Astrocyte (in vitro differentiated cells and primary cell): ENCODE data around the gene MIPOL1. TPM values are rescaled to one million over a fixed set of nuclear protein-coding genes. Genes with fewer than 3 reads are reported as not detected.

Experiments used
- DNase-seq: peaks from one replicate; pipeline ENCODE4 v3.0.0-alpha.2; 2010; ENCODE audit warnings: low read depth
- FAIRE-seq: peaks from 2 replicates; lab custom pipeline; 2011; peaks lifted over from hg19 to GRCh38; lab: Jason Lieb, UNC
- H2AFZ ChIP-seq: 2 replicates; pipeline ENCODE4 v1.6.0; 2012; ENCODE audit warnings: low read depth, low read length, inconsistent platforms
- H3K27ac ChIP-seq: 2 replicates; pipeline ENCODE4 v1.5.1; 2011; ENCODE audit warnings: low read depth, low read length, inconsistent platforms
- H3K27me3 ChIP-seq: 2 replicates; pipeline ENCODE4 v1.6.0; 2011; ENCODE audit warnings: low read length, inconsistent platforms; ENCODE audit not compliant: insufficient read depth
- H3K36me3 ChIP-seq: 2 replicates; pipeline ENCODE4 v1.5.1; 2011; ENCODE audit warnings: low read length, inconsistent platforms; ENCODE audit not compliant: insufficient read depth
- H3K4me1 ChIP-seq: 2 replicates; pipeline ENCODE4 v1.5.1; 2011; ENCODE audit warnings: low read length, inconsistent platforms; ENCODE audit not compliant: insufficient read depth
- H3K4me2 ChIP-seq: 2 replicates; pipeline ENCODE4 v1.6.0; 2012; ENCODE audit warnings: low read length, inconsistent platforms
- H3K4me3 ChIP-seq: 2 replicates; pipeline ENCODE4 v1.5.1; 2011; ENCODE audit warnings: low read depth, mild to moderate bottlenecking, low read length, inconsistent platforms; ENCODE audit not compliant: insufficient read depth
- H3K79me2 ChIP-seq: 2 replicates; pipeline ENCODE4 v1.6.0; 2012; ENCODE audit warnings: mild to moderate bottlenecking, low read length, inconsistent platforms; ENCODE audit not compliant: insufficient read depth
- H3K9ac ChIP-seq: 2 replicates; pipeline ENCODE4 v1.6.0; 2012; ENCODE audit warnings: mild to moderate bottlenecking, low read length, inconsistent platforms
- H3K9me3 ChIP-seq: 2 replicates; pipeline ENCODE4 v1.5.1; 2012; ENCODE audit warnings: low read depth, mild to moderate bottlenecking, low read length, inconsistent platforms; ENCODE audit not compliant: insufficient read depth
- H4K20me1 ChIP-seq: 2 replicates; pipeline ENCODE4 v1.6.0; 2012; ENCODE audit warnings: low read length, inconsistent platforms; ENCODE audit not compliant: insufficient read depth
- H3K27ac Mint-ChIP-seq: one replicate; pipeline ENCODE4 v1.8.0; 2021; ENCODE audit warnings: mild to moderate bottlenecking, mixed read lengths; ENCODE audit not compliant: unreplicated experiment
- H3K27me3 Mint-ChIP-seq: one replicate; pipeline ENCODE4 v1.8.0; 2021; ENCODE audit warnings: low read depth, mixed read lengths; ENCODE audit not compliant: unreplicated experiment
- H3K36me3 Mint-ChIP-seq: one replicate; pipeline ENCODE4 v1.8.0; 2021; ENCODE audit warnings: low read depth, mixed read lengths; ENCODE audit not compliant: unreplicated experiment
- H3K4me1 Mint-ChIP-seq: one replicate; pipeline ENCODE4 v1.8.0; 2021; ENCODE audit warnings: low read depth, mixed read lengths; ENCODE audit not compliant: unreplicated experiment
- H3K4me3 Mint-ChIP-seq: one replicate; pipeline ENCODE4 v1.8.0; 2021; ENCODE audit warnings: mild to moderate bottlenecking, moderate library complexity, mixed read lengths; ENCODE audit not compliant: unreplicated experiment
- H3K9me3 Mint-ChIP-seq: one replicate; pipeline ENCODE4 v1.8.0; 2021; ENCODE audit warnings: mild to moderate bottlenecking, mixed read lengths; ENCODE audit not compliant: unreplicated experiment
- CTCF ChIP-seq: IDR thresholded peaks from 2 replicates; pipeline ENCODE4 v1.5.1; 2011; ENCODE audit warnings: low read depth, mild to moderate bottlenecking, inconsistent platforms, low read length, moderate library complexity; ENCODE audit not compliant: insufficient read depth
- EZH2 ChIP-seq: IDR thresholded peaks from 2 replicates; pipeline ENCODE4 v1.6.1; 2012; ENCODE audit warnings: mild to moderate bottlenecking, low read length, inconsistent platforms; ENCODE audit not compliant: insufficient read depth
- total RNA-seq: library from RNA; stranded (reverse); gene quantifications from 2 replicates; pipeline ENCODE4 v1.2.1, GENCODE V29; 2021

The MIPOL1 gene
- total RNA-seq, 1 donor from 2014 or later, result 15.7 TPM

GRCh38 chr14:37268788-37269187, 71.1 kb downstream of the MIPOL1 start:
- Mint-ChIP-seq H3K4me3 (no peak overlapping the region), H3K36me3 (no peaks in the 10 kb centered on the region), H3K27me3 (no peaks in the 10 kb centered on the region), H3K9me3 (no peaks in the 10 kb centered on the region), H3K27ac (no peak overlapping the region), H3K4me1 (no peaks in the 10 kb centered on the region)
- Histone ChIP-seq H2AFZ (no peak overlapping the region), H3K79me2 (no peaks in the 10 kb centered on the region), H3K9me3 (no peaks in the 10 kb centered on the region), H3K36me3 (no peaks in the 10 kb centered on the region), H3K9ac (no peak overlapping the region), H3K4me1 (no peaks in the 10 kb centered on the region), H4K20me1 (no peaks in the 10 kb centered on the region), H3K4me2 (no peak overlapping the region), H3K27me3 (no peaks in the 10 kb centered on the region), H3K4me3 (no peak overlapping the region), H3K27ac (no peak overlapping the region)
- FAIRE-seq, result no peak
- no peak for TF ChIP-seq EZH2
- no peak for TF ChIP-seq CTCF
- no peak for DNase-seq

GRCh38 chr14:37270629-37271028, 72.9 kb downstream of the MIPOL1 start:
- Histone ChIP-seq H3K4me1 (no peaks in the 10 kb centered on the region), H3K27me3 (no peaks in the 10 kb centered on the region), H3K4me2 (no peak overlapping the region), H3K36me3 (no peaks in the 10 kb centered on the region), H4K20me1 (no peaks in the 10 kb centered on the region), H3K9me3 (no peaks in the 10 kb centered on the region), H3K27ac (no peak overlapping the region), H3K9ac (no peak overlapping the region), H3K4me3 (no peak overlapping the region), H2AFZ (no peak overlapping the region), H3K79me2 (no peaks in the 10 kb centered on the region)
- H3K4me1 Mint-ChIP-seq, result no peaks in the 10 kb centered on the region
- no peak overlapping the region for H3K27ac Mint-ChIP-seq
- no peak for FAIRE-seq
- H3K27me3 Mint-ChIP-seq, result no peaks in the 10 kb centered on the region
- no peak for DNase-seq
- TF ChIP-seq EZH2 (no peak), CTCF (no peak)
- no peaks in the 10 kb centered on the region for H3K36me3 Mint-ChIP-seq
- no peak overlapping the region for H3K4me3 Mint-ChIP-seq
- no peaks in the 10 kb centered on the region for H3K9me3 Mint-ChIP-seq

- H3K9me3 Mint-ChIP-seq, result no peaks in the 10 kb centered on the region
- H3K9me3 ChIP-seq, result no peaks in the 10 kb centered on the region
- no peaks in the 10 kb centered on the region for H4K20me1 ChIP-seq
- H3K36me3 ChIP-seq, result no peaks in the 10 kb centered on the region
- no peaks in the 10 kb centered on the region for H3K36me3 Mint-ChIP-seq
- no peaks in the 10 kb centered on the region for H3K27me3 ChIP-seq
- H3K27ac ChIP-seq, result no peak overlapping the region
- no peak overlapping the region for H3K4me2 ChIP-seq
- H3K79me2 ChIP-seq, result no peaks in the 10 kb centered on the region
- no peak overlapping the region for H2AFZ ChIP-seq
- H3K4me3 Mint-ChIP-seq, result no peak overlapping the region
- FAIRE-seq (no peak), DNase-seq (no peak)
- H3K4me3 ChIP-seq, result no peak overlapping the region
- no peaks in the 10 kb centered on the region for H3K4me1 ChIP-seq
- no peaks in the 10 kb centered on the region for H3K27me3 Mint-ChIP-seq
- H3K27ac Mint-ChIP-seq, result peak overlapping the region; percentile 34
- no peak overlapping the region for H3K9ac ChIP-seq
- H3K4me1 Mint-ChIP-seq, result no peaks in the 10 kb centered on the region
- TF ChIP-seq CTCF, result no peak
Observed at GRCh38 chr14:37272569-37272968, 74.8 kb downstream of the MIPOL1 start.
